Measurements from ENCODE around the gene PIEZO2.

DNA sequence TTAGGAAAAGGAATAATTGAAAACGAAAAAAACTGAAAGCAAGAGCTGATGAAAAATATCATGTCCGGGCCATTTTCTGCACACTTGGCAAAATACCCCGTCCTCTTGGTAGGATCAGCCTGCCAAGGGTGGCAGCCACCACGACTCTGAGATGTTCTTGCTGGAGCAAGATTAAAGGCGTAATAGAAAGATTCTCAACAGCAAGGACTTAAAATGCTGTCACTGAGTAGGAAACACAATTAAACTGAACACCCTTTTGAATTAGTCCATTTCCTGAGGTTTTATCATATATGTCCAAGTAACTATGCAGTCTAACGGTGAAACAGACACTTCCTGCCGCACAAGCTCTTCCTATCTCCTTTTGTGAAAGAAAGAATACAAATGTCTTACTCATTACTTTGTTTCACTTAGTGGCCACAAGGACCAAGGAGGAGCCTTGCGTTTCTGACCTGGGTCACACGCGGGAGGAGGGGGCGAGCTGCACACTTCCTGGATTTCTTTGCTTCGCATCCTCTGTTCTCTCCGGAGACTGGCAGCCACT, 222.7 kb downstream of the PIEZO2 start:
- TF ChIP-seq ZNF8 (CRISPR knock-in tag; IDR thresholded peaks at IDR 0.05): no peak
- TF ChIP-seq, protein P1, sequence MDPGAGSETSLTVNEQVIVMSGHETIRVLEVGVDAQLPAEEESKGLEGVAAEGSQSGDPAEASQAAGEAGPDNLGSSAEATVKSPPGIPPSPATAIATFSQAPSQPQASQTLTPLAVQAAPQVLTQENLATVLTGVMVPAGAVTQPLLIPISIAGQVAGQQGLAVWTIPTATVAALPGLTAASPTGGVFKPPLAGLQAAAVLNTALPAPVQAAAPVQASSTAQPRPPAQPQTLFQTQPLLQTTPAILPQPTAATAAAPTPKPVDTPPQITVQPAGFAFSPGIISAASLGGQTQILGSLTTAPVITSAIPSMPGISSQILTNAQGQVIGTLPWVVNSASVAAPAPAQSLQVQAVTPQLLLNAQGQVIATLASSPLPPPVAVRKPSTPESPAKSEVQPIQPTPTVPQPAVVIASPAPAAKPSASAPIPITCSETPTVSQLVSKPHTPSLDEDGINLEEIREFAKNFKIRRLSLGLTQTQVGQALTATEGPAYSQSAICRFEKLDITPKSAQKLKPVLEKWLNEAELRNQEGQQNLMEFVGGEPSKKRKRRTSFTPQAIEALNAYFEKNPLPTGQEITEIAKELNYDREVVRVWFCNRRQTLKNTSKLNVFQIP (CRISPR knock-in tag; IDR thresholded peaks at IDR 0.05; ENCODE audit: borderline replicate concordance, low read depth): no peak
- TF ChIP-seq, protein P2, sequence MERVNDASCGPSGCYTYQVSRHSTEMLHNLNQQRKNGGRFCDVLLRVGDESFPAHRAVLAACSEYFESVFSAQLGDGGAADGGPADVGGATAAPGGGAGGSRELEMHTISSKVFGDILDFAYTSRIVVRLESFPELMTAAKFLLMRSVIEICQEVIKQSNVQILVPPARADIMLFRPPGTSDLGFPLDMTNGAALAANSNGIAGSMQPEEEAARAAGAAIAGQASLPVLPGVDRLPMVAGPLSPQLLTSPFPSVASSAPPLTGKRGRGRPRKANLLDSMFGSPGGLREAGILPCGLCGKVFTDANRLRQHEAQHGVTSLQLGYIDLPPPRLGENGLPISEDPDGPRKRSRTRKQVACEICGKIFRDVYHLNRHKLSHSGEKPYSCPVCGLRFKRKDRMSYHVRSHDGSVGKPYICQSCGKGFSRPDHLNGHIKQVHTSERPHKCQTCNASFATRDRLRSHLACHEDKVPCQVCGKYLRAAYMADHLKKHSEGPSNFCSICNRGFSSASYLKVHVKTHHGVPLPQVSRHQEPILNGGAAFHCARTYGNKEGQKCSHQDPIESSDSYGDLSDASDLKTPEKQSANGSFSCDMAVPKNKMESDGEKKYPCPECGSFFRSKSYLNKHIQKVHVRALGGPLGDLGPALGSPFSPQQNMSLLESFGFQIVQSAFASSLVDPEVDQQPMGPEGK (CRISPR knock-in tag; IDR thresholded peaks at IDR 0.05; ENCODE audit: borderline replicate concordance): no peak
- no peak for TF ChIP-seq ZFP3 (CRISPR knock-in tag; IDR thresholded peaks at IDR 0.05)
- TF ChIP-seq BACH2 (CRISPR knock-in tag; IDR thresholded peaks at IDR 0.05; ENCODE audit: borderline replicate concordance): no peak
- TF ChIP-seq SNAI2 (CRISPR knock-in tag; IDR thresholded peaks at IDR 0.05): no peak
- TF ChIP-seq RARB (CRISPR knock-in tag; IDR thresholded peaks at IDR 0.05): no peak
- no peak for TF ChIP-seq PPARA (CRISPR knock-in tag; IDR thresholded peaks at IDR 0.05; ENCODE audit: borderline replicate concordance)
- no peak for TF ChIP-seq ZFP30 (CRISPR knock-in tag; IDR thresholded peaks at IDR 0.05)
- no peak for TF ChIP-seq ARNTL (CRISPR knock-in tag; IDR thresholded peaks at IDR 0.05; ENCODE audit: borderline replicate concordance, low read depth)
- no peak for TF ChIP-seq ESRRG (CRISPR knock-in tag; IDR thresholded peaks at IDR 0.05)
- TF ChIP-seq GLIS3 (CRISPR knock-in tag; IDR thresholded peaks at IDR 0.05): no peak
- TF ChIP-seq ZNF70 (CRISPR knock-in tag; IDR thresholded peaks at IDR 0.05): no peak
- no peak for TF ChIP-seq TCF4 (CRISPR knock-in tag; IDR thresholded peaks at IDR 0.05; ENCODE audit: borderline replicate concordance)

All from SK-N-SH treated with all-trans-retinoic acid at 6 μM for 48 hours (cell line).